Transverse colon (tissue), 4 donors: Measurements from ENCODE around the gene SLC35F3. TPM values are rescaled to one million over a fixed set of nuclear protein-coding genes. Genes with fewer than 3 reads are reported as not detected.

ENCODE experiments used
- DNase-seq: peaks from one replicate; pipeline ENCODE4 v3.0.0-alpha.2; 2019
- H3K27ac ChIP-seq, 4 donors: fragments of 200-600 bp; sonication (generic); 2 replicates each; pipeline ENCODE4 v1.5.1; 2016 to 2018; ENCODE audit warnings: inconsistent platforms in 4 of 4
- H3K27me3 ChIP-seq: fragments of 200-600 bp; sonication (generic); 2 replicates; pipeline ENCODE4 v1.5.1; 2017; ENCODE audit warnings: inconsistent platforms
- H3K36me3 ChIP-seq, 4 donors: fragments of 200-600 bp; sonication (generic); 2 replicates each; pipeline ENCODE4 v1.5.1; 2017 to 2019; ENCODE audit warnings: inconsistent platforms in 4 of 4
- H3K4me1 ChIP-seq, 4 donors: fragments of 200-600 bp; sonication (generic); 2 replicates each; pipeline ENCODE4 v1.5.1; 2017 to 2020; ENCODE audit warnings: inconsistent platforms in 4 of 4
- H3K4me3 ChIP-seq, 4 donors: fragments of 200-600 bp; sonication (generic); 1 replicate in 1 of 4; 2 replicates in 3 of 4; pipeline versions ENCODE4 v1.5.1 to v1.6.1; 2017 to 2019; ENCODE audit warnings: inconsistent platforms in 4 of 4
- H3K9me3 ChIP-seq, 2 donors: fragments of 200-600 bp; sonication (generic); 2 replicates each; pipeline ENCODE4 v1.5.1; 2017 to 2019; ENCODE audit warnings: inconsistent platforms in 2 of 2
- EP300 ChIP-seq: sonication (generic); formaldehyde crosslinking; IDR thresholded peaks from one replicate; pipeline ENCODE4 v1.6.1; 2017; ENCODE audit warnings: antibody characterized with exemption, low read depth
- POLR2A ChIP-seq: fragments of 450-650 bp; IDR thresholded peaks from one replicate; pipeline ENCODE4 v1.6.1; 2016; ENCODE audit warnings: antibody characterized with exemption, mild to moderate bottlenecking, moderate library complexity
- POLR2AphosphoS5 ChIP-seq, 3 donors: sonication (generic); formaldehyde crosslinking; IDR thresholded peaks; one replicate each; pipeline ENCODE4 v1.6.1; 2016; ENCODE audit warnings: antibody characterized with exemption in 3 of 3
- WGBS, 2 donors: methylation state at CpG; one replicate each; pipeline ENCODE4 v1.1.5; 2018; ENCODE audit warnings: low coverage in 1 of 2; 5-methylcytosine and 5-hydroxymethylcytosine counted together
- in situ Hi-C, 4 donors: fragments of 200-750 bp; cut with MboI; loops; one replicate each; pipeline versions ENCODE4 v1.15.0 to v1.15.1; 2017; ENCODE audit warnings: low sequenced_read_pairs in 3 of 4, low pct_ligation_motif_present in 1 of 4, low pct_unique_long_range_greater_than_20kb in 1 of 4
- intact Hi-C: fragments of 100-400 bp; cut with DNase I; formaldehyde crosslinking; loops from one replicate; pipeline ENCODE4 v1.15.1; 2023; ENCODE audit warnings: low total_unique reads
- total RNA-seq, 4 donors: library from RNA; depleted of rRNA; stranded (reverse); fragments of >200 nt; gene quantifications; one replicate each; pipeline ENCODE4 v1.1.0, GENCODE V29; 2016
- TF ChIP-seq, protein P1 (sequence below), 5 experiments: fragments of 200-600 bp in 3 of 5; fragments of 450-650 bp in 2 of 5; sonication (generic) in 3 of 5; IDR thresholded peaks; 1 replicate in 2 of 5; 2 replicates in 3 of 5; pipeline ENCODE4 v1.5.1; 2016 to 2017; ENCODE audit warnings: antibody characterized with exemption in 5 of 5, inconsistent platforms in 3 of 5, mild to moderate bottlenecking in 2 of 5, moderate library complexity in 1 of 5

The SLC35F3 gene
- total RNA-seq, 4 donors from 2014 or later = not detected

DNA sequence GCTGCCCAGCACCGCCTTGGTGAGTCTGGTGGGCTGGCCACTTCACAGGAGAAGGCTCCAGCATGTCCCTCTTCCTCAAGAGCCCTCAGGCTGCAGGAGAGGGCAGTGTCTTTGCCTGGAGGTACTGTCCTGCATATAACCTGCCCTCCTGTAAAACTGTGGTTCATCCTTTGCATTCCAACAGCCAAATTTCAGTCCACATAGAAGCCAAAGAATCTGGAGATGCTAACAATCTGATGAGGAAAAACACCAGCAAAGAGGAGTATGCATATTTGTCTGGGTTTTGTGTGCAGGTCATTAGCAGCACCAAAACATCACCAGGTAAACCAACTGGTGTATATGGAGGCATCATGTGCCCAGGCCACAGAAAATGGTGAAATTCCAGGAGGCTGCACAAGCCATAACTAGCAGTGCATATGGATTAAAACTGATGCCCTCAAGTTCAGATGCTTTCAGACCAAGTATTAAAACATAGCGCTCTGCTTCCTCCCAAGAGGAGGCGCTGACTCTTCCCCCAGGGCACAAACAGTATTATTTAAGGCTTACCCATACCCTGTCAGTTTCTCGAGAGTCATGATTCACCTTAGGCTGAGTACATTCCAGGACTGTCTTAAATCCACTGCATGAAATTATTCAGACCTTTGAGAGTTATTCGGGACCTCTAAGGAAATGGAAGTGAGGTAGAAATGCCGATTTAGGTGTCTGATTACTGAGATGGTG lies 318.2 kb downstream of the SLC35F3 start:
- no peak overlapping the region for H3K27ac ChIP-seq
- intact Hi-C loops = no loop called here

DNA sequence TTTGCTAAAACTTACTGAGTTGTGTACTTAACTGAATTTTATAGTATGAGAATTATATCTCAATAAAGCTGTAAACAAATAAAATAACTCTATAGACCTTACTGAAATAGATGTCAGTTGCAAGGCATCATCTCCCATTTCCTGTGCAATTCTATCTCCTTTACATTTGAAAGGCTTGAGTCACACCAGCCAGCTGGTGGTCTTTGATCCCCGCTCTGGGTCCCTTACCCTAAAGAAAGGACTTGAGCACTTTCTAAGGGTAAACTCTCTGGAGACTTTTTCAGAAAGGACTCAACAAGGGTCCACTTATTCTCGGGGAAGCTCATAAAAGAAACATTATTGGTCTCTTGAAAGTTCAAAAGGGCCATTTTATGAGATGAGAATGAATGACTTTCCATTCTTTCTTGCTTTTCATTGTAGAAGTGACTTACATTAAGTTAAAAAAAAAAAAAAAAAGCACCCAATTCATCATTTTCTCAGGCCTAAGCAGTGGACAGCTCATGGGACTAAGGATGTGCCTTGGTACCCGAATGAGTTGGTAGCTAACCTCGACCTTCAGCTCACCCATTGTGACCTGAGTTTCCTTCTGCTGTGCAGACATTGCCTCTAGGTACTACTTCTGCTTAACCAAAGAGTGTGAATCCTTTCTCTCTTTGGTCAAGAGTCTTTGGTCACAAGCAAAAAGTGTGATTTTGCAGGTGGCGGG lies 321.8 kb downstream of the SLC35F3 start:
- intact Hi-C loops = no loop called here
- no peak overlapping the region for H3K27ac ChIP-seq
- TF ChIP-seq POLR2A (no peak), EP300 (no peak), POLR2AphosphoS5 (IDR thresholded peaks at IDR 0.05) (no peak)
- TF ChIP-seq, protein P1, sequence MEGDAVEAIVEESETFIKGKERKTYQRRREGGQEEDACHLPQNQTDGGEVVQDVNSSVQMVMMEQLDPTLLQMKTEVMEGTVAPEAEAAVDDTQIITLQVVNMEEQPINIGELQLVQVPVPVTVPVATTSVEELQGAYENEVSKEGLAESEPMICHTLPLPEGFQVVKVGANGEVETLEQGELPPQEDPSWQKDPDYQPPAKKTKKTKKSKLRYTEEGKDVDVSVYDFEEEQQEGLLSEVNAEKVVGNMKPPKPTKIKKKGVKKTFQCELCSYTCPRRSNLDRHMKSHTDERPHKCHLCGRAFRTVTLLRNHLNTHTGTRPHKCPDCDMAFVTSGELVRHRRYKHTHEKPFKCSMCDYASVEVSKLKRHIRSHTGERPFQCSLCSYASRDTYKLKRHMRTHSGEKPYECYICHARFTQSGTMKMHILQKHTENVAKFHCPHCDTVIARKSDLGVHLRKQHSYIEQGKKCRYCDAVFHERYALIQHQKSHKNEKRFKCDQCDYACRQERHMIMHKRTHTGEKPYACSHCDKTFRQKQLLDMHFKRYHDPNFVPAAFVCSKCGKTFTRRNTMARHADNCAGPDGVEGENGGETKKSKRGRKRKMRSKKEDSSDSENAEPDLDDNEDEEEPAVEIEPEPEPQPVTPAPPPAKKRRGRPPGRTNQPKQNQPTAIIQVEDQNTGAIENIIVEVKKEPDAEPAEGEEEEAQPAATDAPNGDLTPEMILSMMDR (IDR thresholded peaks at IDR 0.05) = no peak
- no peak for DNase-seq
- H3K36me3 ChIP-seq = no peaks in the 10 kb centered on the region
- no peak overlapping the region for H3K4me3 ChIP-seq
- in situ Hi-C loops = no loop called here
- peaks cover 4% of the 10 kb centered on the region for H3K27me3 ChIP-seq
- H3K9me3 ChIP-seq = no peaks in the 10 kb centered on the region
- H3K4me1 ChIP-seq = no peaks in the 10 kb centered on the region
- WGBS, 2 donors = 47 to 63% methylated on average over 3 to 5 of the region's 5 CpGs

More for the DNA sequence above, 318.2 kb downstream of the SLC35F3 start:
- WGBS, 2 donors = 80 to 81% methylated on average over 3 to 6 of the region's 6 CpGs
- Histone ChIP-seq H3K4me1 (no peaks in the 10 kb centered on the region), H3K4me3 (no peak overlapping the region), H3K36me3 (no peaks in the 10 kb centered on the region), H3K27me3 (peaks cover under 1% of the 10 kb centered on the region), H3K9me3 (no peaks in the 10 kb centered on the region)
- TF ChIP-seq POLR2A (no peak), POLR2AphosphoS5 (IDR thresholded peaks at IDR 0.05) (no peak), EP300 (no peak)
- TF ChIP-seq, protein P1 (IDR thresholded peaks at IDR 0.05) = no peak
- in situ Hi-C loops = no loop called here
- no peak for DNase-seq

DNA sequence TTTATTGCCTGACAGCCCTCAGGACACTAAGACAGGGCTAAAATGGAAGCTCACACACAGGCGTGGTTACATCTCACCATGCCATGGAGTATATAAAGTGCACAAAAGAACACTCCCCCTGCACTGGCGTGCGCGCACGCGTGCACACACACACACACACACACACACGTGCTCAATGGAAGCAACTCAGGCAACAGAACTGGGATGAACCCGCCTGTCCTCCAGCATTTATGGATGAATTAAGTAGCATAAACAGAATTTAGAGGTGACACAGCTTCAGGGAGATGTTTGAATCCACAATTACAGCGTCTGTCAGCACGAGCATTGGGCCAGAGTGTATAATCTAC lies 322.3 kb downstream of the SLC35F3 start:
- no peaks in the 10 kb centered on the region for H3K4me1 ChIP-seq
- WGBS, 2 donors = 85 to 86% methylated on average over 3 to 10 of the region's 10 CpGs
- no peaks in the 10 kb centered on the region for H3K9me3 ChIP-seq
- intact Hi-C loops (no loop called here), in situ Hi-C loops (no loop called here)
- H3K27ac ChIP-seq = no peak overlapping the region
- H3K27me3 ChIP-seq = peaks cover 9% of the 10 kb centered on the region
- H3K4me3 ChIP-seq = no peak overlapping the region
- H3K36me3 ChIP-seq = no peaks in the 10 kb centered on the region
- DNase-seq = no peak
- TF ChIP-seq POLR2AphosphoS5 (IDR thresholded peaks at IDR 0.05) (no peak), POLR2A (no peak), EP300 (no peak)
- TF ChIP-seq, protein P1 (IDR thresholded peaks at IDR 0.05) = no peak

DNA sequence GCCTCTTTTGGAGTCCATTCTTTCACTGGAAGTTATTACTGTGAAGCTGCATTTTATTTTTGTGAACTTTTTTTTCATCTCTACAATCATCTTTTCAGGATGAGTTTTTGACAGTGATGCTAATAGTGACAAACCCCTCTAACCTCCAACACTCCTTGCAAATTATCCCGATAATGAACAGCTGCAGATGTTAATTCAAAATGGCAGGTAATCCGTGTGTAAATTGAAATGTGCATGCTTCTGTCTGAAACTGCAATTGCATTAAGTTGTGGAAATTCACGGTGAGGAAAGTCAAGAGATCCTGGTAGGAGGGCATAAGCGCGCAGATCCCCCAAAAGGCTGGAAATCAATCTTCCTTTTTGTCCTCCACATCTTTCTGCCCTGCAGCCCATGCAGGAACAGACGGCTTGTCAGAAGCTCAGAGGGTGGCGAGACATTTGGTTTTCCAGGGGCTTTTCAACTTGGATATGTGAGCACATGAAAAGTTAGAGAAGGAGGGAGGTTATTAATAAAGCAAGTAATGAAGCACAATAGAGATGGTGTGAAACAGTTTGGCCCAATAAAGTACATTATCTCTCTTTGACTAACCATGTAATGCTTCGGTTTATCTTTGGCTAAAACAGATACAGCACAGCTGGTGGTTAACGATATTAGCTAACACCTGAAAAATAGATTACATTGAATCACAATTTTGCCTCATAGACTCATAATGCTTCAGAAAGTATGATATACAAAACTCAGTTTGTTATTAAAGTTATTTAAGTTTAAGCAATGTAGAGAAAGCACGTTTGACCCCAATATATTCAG lies 325.3 kb downstream of the SLC35F3 start:
- DNase-seq = no peak
- no peak for TF ChIP-seq EP300
- TF ChIP-seq, protein P1 (IDR thresholded peaks at IDR 0.05) = no peak
- TF ChIP-seq POLR2A = no peak
- TF ChIP-seq POLR2AphosphoS5 (IDR thresholded peaks at IDR 0.05) = no peak
- intact Hi-C loops (no loop called here), in situ Hi-C loops (no loop called here)
- Histone ChIP-seq H3K27ac (no peak overlapping the region), H3K27me3 (peaks cover 10% of the 10 kb centered on the region), H3K4me1 (no peaks in the 10 kb centered on the region), H3K9me3 (no peaks in the 10 kb centered on the region), H3K4me3 (no peak overlapping the region), H3K36me3 (no peaks in the 10 kb centered on the region)
- 79 to 81% methylated on average over 8 to 10 of the region's 10 CpGs for WGBS, 2 donors
